ENCODE data around the gene MEI1.

- TF ChIP-seq, protein P1, sequence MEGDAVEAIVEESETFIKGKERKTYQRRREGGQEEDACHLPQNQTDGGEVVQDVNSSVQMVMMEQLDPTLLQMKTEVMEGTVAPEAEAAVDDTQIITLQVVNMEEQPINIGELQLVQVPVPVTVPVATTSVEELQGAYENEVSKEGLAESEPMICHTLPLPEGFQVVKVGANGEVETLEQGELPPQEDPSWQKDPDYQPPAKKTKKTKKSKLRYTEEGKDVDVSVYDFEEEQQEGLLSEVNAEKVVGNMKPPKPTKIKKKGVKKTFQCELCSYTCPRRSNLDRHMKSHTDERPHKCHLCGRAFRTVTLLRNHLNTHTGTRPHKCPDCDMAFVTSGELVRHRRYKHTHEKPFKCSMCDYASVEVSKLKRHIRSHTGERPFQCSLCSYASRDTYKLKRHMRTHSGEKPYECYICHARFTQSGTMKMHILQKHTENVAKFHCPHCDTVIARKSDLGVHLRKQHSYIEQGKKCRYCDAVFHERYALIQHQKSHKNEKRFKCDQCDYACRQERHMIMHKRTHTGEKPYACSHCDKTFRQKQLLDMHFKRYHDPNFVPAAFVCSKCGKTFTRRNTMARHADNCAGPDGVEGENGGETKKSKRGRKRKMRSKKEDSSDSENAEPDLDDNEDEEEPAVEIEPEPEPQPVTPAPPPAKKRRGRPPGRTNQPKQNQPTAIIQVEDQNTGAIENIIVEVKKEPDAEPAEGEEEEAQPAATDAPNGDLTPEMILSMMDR (IDR thresholded peaks at IDR 0.05) = no peak
- TF ChIP-seq POLR2A (IDR thresholded peaks at IDR 0.05) = no peak
Observed at GRCh38 chr22:41758231-41758630, 58.9 kb downstream of the MEI1 start.
